NCI-H187 treated with DMSO at 0.1 percent for 48 hours (cell line): ENCODE measurements around the gene NPTX1.

ENCODE experiments used
- DNase-seq: peaks from one replicate; lab custom pipeline; 2025; lab: John Stamatoyannopoulos, UW

Gene NPTX1

DNA sequence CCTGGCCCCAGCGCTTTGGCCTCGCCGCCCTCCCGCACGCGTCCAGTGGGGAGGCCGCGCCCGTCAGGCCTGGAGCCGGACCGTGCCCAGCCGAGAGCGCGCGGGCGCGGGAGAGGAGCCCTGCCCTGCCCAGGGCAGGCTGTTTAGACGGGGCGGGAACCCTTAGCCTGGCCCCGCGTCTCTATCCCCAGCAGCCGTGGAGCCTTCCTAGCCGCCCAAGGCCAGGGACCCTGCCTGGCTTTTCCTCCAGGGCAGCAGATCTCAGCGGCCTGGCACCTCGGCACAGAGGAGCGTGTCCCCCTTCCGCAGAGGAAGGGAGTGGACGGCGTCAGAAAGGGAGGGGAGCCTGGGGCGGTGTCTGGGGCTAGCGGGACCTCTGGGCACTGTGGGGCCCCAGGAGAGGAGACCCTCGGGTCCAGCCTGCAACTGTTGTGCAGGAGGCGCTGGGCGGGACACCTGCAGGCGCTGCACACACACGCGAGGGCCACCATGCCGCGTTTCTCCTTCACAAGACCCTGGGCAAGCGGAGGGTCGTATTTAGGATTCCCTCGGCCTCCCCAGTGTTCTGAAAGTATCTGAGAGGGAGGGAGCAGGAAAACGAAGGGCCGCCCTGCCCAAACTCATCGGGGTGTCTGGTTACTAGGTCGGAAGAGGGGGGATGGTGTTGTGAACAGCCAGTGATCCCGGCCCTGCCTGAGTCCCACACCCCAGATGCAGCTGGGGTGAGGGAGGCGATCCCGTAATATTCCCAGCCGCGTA is 2.3 kb upstream of the NPTX1 start:
- DNase-seq, result no peak

DNA sequence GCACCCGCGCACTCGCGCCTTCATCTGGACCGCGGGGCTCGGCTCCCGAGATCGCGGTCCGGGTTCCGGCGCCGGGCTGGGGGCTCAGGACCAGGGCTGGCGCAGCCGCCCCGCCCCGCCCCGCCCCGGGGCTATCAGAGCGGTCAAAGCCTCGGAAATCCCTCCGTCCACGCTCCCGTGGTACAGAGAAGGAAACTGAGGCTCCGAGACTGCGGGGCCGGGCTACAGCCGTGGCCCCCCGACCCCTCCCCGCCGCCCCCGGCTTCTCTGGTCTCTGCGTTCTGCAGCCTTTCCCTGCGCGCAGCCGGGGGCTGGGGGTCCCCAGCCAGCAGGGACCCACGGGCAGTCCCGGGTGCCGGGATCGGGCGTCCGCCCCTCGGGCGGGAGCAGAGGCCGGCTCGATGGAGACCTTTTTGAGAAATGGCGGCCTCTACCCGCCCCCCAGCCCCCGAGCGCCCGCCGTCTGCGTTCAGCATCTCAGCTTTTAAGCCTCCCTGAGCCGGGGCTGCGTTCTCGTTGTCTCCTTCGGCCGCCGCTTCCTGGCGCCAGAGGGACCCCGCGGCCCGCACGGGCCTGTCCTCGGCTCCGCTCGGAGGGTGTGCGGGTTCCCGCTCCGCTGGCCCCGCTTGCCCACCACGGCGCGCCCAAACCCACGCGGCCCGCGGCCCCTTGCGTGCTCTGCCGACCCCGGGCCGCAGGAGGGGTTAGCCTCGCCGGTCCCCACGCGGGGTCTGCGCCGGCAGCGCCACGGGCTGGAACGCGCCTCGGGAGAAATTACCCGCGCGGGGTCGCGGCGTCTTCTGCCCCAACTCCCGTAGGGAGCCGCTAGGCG is 1.5 kb upstream of the NPTX1 start:
- no peak for DNase-seq

DNA sequence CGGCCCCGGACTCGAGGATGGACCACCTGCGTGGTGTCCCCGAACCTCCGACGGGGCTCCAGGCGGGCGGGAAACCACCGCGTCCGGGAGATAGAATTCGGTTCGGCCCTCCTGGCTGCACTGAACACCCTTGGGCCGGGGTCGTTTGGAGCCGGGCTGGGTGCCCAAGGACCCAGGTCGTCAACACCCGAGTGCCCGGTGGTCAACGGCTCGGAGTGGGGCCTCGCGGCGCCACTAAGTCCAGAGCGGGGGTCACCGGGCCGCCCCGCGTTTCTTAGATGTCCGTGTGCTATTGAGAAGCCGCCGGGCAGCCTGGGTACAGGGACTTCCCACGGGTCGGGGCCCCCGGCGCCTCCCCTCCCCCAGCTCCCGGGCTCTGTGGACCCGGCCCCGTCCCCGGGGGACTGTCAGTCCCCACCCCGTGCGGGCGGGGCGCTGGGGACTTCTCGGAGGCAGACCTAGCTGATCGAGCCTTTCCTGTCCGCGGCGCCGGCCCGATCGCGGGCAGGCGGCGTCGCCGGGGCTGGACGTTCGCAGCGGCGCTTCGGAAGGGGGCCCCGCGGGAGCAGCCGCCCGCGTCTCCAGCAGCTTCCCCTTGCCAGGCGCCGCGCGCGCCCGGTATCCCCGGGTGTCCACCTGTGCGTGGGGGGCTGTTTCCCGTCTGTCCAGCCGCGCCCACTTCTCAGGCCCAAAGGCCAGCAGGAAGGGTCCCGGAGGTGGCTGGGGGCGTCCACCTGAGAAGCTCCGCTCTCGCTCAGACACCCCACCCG is 655 bp upstream of the NPTX1 start:
- no peak for DNase-seq

DNA sequence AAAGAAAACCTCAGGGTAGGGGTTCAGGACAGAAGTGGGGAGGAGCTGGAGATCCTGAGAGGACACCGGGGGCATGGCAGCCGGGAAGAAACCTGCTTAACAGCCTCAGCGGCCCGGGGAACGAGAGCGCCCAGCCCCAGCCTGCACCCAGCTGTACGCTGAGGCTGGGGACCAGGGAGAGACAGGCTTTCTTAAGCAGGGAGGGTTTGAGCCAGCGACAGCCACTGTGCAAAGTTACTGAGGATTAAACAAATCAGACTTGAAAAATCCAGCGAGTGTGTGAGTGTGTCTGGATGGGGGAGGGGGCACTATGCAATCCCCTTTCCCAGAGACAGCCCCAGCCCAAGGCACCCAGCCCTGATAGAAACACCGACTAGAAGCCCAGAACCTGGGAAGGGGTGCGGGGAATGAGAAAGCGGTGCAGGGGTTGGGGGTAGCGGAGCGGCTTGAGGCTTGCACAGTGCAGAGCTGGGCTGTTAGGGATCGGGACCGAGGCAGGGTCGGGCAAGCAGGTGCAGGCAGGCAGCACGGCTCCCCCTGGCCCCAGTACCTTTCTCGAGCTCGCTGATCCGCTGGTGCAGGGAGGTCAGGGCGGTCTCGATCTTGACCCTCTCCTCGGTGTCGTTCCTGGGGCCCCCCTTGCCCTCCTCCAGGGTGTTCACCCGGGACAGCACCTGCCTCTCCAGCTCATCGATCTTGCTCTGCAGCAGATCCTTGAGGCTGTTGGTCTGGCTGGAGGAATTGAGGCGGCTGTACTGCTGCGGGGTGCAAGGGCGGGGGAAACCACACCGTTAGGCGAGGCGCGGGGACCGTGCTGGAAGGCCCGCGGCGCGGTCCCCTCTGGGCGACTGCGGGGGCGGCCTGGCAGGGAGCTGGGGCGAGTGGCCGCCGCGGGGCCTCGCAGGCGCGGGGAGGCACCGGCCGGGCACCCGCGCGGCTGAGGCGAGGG is 1.2 kb downstream of the NPTX1 start:
- DNase-seq, result no peak

DNA sequence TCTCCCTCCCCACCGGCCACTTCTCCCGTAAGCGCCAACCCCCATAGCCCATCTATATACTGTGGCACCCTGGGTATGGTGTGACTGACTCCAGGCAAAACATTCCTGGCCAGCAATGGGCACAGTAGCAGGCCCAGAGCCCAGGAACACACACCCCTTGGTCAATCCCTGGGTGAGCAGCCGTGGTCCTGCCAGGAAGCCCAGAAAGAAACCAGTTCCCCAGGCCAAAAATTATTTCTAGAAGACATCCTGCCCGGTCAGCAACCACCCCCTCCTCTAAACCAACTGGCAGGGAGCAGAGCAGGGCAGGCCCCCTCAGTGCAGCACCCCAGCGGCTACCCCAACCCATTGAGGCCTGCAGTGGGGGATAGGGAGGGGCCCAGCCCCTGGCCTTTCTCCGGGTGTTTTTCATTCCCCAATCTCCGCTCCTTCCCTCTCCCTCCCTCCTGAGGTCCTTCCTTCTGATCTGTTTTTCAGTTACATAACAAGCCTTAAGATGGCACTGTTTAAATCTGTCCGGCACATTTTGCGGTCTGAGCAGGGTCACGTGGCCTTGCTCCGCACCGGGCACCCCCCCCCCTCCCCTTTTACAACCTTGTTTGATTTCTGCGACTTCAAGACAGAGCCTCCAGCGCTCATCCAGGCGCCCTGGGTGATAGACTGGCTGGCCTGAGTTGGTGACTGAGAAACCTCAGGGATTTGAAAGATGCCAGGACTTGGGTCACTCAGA is 2.0 kb downstream of the NPTX1 start:
- peak; percentile 21 for DNase-seq

DNA sequence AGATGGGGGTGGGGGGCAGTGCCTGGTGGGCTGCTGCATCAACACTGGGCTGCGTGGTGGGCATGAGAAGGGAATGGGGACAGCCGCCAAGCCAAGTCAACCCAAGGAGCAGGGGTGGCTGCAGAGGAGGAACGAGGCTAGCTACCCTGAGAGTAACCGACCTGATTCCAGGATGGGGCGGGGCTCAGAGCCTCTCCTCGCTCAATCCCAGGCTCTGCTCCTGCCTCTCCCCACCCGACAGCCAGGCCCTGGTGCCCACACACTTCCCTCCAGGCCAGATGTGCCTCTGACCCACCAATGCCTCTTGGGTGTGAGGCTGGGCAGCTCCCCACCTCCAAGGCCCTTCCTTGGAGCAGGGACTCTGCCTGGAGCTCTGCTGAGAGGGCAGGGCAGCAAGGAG is 2.7 kb downstream of the NPTX1 start:
- no peak for DNase-seq

DNA sequence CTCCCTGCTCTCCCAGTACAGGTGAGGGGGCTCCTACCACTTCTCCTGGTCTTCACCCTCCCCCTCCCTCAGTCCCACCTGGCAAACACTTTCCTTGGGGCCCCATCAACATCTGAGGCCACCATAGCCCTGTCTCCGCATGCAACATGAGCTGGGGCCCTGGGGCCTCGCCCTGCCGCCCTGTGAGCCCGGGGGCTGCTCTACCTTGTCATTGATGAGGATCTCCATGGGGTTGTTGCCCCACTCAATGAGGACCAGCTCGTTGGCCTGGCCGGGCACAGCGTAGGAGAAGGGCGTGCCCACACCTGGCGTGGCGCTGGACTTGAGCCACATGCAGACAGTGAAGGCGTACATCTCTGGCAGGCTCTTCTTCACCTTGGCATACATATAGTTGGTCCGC is 3.4 kb downstream of the NPTX1 start:
- no peak for DNase-seq

DNA sequence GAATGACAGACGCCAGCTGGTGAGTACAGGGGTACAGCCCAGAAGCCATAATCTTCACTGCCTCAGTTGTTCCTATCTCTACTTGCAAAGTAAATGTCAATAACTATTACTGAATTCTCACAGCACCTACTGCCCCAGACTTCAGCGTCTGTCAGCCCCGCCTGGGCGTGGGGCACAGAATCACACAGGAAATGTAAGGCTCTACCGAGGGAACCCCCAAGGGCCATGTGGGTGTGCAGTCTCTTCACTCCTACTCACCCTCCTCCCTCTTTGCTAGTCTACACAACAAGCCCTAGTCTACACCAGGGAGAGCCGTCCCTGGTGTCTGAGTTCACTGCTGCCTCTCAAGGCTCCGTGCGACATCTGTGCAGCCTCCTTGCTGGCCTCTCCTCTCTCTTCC is 4.5 kb downstream of the NPTX1 start:
- no peak for DNase-seq

DNA sequence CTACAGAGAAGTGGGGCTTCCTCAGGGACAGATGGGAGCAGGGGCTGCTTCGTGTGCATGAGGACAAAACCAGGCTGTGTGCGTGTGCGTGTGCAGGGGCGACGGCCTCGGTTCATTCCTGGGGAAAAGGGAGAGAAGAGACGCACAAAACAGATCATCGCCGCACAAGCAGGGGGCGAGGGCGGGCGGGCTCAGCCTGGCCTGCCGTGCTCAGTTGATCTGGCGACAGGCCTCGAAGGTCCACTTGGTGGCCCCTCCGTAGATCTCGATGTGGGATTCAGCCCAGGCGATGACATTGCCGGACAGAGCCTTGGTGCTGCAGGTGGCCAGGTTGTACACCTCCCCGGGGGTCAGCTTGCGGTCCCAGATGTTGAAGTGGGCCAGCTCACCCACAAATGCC is 5.8 kb downstream of the NPTX1 start:
- DNase-seq, result no peak

DNA sequence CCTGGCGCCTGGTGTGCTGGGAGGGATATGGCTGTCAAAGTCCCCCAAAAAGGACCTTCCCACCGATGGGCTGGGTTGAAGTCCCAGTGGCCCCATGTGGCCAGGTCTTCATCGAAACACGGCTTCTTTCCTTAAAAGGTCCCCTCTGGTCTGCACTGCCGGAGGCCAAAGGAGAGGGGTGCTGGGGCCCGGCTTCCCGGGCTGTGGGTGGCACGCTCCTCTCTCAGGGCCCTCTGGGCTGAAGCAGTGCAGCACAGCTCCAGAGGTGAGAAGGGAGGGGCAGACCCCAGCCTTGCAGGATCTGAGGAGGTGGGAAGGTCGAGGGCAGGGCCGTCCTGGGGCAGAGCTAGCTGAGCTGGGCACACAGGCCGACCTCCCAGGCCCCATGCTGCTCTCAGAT is 6.7 kb downstream of the NPTX1 start:
- DNase-seq, result no peak

DNA sequence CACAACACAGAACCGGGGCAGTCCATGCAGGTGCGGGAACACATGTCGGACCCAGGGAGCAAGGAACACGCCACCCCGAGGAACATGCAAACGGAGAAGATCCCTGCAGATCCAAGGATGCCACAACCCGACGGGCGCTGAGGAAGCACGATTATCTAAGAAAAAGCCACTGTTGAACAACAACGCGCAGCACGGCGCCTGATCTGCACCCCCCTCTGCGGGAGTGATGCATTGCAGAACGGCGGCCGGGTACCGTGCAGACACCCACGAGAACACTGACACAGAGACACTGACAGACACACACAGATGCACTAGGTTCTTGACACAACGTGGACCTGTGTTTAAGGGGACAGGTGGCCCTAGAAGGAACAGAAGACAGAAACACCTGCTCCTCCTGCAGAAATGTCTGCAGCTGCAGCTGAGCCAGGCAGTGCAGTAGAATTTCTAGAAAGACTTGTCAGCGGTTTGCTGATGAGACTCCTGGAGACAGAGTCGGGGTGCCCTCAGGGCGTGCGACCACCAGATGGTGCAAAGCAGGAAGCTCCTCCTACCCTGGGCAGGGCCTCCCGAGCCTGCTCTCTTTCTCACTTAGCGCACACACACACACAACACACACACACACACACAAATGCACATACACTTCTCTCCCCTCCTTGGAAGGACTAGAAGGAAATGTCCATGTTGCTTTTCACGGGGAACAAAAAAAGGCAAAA is 7.5 kb downstream of the NPTX1 start:
- DNase-seq, result no peak

DNA sequence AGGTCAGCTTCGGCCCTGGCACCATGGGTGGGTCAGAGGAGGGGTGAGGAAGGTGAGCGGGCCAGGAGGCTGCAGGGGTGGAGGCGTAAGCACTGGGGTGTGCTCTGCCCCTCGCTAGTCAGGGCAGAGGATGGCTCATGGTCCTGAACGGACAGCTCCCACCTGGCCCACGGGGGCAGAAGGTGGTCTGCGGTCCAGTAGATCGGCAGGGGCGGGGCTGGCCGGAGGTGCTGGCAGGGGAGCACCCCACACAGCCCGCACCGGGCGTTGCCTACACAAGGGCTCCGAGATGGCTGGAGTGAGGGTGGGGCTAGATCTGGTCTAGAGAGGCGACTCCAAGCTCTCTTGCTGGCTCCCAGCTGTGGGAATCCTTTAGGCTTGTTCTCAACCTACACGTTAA is 8.2 kb downstream of the NPTX1 start:
- DNase-seq, result no peak

DNA sequence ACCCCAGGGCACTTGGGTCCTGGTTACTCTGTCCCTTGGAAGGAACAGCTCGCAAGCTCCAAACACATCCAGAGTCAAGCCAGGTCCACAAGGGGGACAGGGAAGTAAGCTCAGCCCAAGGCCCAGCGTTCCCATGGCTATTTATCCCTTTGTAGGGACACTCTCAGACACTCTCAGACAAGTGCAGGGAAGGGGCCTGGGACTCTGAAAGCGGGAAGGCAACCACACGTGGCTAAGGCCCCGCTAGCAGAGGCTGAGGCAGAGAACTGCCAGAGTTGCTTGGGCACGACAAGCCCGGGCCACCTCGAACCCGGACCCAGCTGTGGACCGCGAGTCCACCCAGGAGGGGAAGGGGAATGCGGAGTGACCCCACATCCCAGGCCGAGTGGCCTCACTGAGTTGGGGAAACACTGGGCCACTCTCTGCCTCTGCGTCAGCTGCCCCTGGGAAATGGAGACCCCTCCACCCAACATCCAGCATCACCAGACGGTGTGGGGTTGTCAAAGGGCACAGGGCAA is 10.2 kb downstream of the NPTX1 start:
- DNase-seq, result no peak

DNA sequence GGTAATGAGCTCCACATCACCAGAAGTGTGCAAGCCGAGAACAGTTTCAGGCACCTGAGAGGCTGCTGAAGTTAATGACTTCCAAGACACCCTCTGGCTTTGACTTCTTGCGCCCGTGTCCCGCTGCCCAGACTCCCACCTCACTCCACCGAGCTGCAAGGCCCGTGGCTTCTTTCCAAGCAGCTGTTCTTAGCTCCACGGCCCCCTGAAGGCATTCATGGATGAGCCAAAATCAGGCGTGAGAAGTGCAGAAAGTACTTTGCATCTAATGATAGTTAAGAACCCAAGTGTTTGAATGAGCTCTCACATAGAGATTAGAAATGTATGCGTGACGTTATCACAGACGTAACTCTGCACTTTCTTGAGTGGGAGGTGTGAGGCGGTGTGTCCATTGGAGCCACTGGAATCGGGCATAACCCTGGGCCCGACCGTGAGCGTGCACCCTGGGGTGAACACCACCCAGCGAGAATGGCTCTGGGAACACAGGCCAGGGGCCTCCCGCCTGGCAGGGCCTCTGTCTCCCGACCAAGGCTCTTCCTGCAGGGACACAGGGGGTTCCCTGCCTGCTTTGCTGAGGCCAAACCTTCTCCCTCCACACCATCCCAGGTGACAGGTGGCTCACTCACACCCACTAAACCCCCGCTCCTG is 11.0 kb downstream of the NPTX1 start:
- DNase-seq, result no peak

DNA sequence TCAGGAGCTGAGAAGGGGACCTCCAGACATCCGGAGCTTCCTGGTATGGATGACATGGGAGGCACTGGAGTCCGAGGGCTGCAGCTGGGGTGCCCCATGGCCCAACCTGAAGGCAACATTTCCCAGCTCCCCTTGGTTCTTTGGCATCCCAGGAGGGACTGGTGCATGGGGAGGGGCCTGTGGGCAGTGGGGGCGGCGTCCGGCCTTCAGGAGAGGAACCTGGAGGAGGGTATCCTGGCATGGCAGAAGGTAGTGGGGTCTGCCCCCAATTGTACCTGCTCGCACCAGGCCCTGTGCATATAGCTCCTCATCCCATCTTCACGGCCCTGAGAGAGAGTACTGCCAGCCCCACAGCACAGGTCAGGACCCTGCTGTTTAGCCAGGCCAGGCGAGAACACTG is 11.9 kb downstream of the NPTX1 start:
- no peak for DNase-seq

DNA sequence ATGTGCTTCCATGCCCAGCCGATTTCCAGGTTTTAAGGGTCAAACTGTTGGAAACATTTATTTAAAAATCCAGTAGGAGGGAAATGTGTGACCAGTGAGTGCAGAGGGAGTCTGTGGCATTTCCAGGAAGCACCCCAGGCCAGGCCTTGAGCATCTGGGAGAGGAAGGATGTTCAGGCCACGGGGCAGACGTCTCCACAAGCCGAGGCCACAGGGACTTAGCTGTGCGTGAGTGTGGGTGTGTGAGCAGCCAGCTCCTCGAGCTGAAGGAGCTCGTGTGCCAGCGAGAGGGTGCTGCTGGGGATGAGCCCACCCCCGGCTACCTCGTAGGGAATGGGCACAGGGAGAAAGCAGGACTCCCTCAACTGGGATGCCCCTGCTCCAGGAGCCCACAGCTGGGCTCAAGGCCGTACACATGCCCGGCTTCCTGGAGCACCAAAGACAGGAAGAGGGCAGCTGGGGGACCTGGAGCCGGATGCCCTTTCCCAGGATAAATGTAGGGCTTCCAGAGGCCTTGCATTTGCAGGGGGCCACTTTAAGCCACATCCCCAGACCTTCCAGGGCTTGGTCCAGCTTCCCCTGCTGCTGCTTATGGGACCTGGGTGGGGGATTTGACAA is 12.5 kb downstream of the NPTX1 start:
- DNase-seq, result no peak

DNA sequence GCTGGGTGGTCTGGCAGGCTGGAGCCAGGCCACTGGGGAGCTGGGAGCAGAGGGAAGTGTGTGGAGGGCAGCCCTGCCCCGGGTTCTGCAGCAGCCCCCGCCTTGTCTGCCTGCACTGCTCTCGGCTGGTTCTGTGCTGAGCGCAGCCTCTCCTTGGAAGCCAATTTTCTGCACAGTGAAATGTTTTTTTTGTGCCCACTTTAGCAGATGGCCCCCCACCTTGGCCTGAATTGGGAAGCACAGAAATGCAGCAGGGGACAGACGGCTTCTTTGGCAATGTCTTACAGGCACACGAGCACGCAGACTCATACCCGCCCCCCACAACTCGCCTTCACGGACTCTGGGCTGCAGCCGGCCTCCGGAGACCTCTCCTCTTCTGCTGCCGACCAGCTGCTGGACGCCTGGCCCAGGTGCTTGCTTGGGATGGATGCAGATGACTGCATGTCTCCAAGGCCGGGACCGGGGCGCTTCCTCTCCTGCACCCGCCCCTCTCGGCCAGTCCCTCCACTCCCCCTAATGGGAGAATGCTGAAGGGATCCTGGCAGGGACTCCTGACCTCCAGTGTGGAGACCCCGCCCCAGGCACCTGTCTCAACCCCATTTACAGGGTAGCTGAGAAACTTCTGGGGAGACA is 14.8 kb downstream of the NPTX1 start:
- no peak for DNase-seq

DNA sequence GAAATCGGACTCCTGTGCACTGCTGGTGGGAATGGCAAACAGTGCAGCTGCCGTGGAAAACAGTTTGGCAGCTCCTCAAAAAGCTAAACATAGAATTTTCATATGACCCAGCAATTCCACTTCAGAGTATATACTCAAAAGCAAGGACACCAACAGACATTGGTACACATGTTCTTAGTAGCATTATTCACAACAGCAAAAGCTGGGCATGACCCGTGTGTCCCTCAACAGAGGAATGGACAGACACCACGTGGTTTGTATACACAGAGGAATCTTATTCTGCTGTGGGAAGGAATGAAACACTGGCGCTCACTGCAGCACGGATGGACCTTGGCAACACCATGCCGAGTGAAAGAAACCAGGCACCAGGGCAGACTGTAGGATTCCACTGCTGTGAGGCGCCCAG is 16.0 kb downstream of the NPTX1 start:
- no peak for DNase-seq

DNA sequence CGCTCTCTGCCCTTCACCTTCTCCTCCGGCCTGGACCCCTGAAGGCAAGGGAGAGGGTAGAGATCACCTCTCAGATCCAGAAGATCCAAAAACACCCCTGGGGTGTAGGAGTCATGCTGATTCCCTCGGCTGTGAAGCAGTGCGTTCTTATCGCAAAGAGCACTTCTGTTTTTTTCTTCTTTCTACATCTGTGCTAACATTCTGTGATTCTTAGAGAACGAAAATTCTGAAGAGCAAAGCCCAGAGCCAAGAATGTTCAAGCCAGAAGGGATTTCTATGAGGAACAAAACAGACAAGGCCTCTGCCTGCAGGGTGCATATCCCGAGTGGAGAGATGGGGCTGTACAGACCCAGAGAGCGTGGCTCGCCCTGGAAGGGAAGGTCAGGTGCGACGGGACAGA is 17.2 kb downstream of the NPTX1 start:
- no peak for DNase-seq
